Measurements from ENCODE around the gene RND3. TPM values are rescaled to one million over a fixed set of nuclear protein-coding genes. Genes with fewer than 3 reads are reported as not detected.

The RND3 gene
- total RNA-seq, 4 donors from 2014 or later = 41.3 to 214 (median 103) TPM

DNA sequence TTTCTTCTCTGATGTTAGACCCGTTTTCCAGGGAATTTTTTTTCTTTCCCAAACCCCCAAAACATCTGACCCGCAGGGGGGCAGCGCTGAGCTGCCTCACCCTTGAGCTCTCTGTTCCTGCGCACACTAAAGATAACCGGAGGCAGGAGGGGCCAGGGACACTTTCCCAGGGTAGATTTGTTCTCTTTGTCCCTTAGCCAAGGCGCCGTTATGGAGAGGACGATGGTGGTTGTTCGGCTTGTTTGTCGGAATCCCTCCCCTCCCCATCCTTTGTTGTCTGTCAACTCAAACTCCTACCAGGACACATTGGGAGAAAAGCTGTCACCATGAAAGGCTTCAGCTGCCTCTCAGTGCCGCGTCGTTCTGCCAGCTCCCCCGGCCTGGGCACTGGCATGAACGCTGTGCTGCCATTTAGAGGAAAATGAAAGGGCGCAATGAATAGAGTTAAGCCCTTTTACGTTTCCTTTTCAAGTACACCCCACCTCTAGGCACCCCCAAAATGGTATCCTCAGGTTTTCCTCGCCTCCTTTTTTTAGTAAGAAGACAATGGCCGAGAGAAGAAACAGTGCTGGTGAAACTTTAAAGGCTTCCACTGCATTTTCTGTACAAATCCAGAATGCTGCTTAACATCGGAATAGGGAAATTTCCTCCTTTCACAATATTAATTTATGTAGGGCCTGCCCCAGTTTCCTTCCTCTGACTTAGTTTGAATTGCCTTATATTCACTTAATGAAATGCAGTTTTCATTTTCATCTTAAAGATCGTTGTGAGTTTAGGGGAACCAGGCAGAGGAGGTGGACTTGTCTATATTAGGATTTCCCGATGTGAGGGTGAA lies 62.1 kb downstream of the RND3 start:
- DNase-seq (ENCODE audit: low spot score) (no peak), ATAC-seq (ENCODE audit: low FRiP score) (no peak)
- TF ChIP-seq, protein P1, sequence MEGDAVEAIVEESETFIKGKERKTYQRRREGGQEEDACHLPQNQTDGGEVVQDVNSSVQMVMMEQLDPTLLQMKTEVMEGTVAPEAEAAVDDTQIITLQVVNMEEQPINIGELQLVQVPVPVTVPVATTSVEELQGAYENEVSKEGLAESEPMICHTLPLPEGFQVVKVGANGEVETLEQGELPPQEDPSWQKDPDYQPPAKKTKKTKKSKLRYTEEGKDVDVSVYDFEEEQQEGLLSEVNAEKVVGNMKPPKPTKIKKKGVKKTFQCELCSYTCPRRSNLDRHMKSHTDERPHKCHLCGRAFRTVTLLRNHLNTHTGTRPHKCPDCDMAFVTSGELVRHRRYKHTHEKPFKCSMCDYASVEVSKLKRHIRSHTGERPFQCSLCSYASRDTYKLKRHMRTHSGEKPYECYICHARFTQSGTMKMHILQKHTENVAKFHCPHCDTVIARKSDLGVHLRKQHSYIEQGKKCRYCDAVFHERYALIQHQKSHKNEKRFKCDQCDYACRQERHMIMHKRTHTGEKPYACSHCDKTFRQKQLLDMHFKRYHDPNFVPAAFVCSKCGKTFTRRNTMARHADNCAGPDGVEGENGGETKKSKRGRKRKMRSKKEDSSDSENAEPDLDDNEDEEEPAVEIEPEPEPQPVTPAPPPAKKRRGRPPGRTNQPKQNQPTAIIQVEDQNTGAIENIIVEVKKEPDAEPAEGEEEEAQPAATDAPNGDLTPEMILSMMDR (IDR thresholded peaks at IDR 0.05) = no peak

DNA sequence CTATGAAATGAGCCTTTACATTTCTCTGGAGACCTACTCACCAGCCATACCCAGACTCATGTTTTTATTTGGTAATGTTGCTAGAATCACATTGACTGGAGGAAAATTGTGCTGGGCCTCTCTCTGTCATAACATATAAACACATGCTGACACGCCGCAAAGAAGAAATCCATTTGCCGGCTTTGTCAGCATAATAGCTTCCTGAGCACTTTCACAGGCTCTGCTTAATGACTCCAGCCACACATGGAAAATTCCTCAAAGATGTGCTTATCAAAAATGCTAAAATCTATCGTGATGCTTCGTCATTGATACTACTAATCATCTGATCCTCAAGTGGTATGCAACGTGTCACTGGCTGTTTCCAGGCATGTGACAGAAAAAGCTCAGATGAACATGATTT lies 63.1 kb downstream of the RND3 start:
- ATAC-seq (ENCODE audit: low FRiP score) (no peak), DNase-seq (ENCODE audit: low spot score) (no peak)
- TF ChIP-seq, protein P1 (IDR thresholded peaks at IDR 0.05) = no peak

DNA sequence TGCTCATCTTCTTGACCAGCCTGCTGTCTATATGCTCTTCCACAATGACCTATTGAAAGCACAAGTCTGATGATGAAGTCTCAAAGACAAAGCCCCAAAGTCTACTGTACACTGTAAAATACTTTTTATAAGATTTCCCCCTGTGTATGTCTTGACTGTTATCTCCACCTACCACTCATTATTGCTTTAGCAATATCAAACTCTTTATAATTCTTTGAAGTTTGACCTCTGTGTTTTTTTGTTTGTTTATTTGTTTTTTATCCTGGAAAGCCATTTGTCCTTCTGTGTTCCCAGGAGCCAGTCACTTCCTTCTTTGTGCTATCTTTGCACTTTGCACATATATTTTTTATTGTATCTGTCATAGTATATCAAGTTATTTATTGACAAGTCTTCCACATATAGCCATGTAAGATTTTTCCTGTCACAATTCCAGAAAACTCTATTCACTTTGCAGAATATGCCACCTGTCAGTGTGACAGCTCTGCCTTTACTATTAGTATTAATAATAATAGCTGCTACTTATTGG lies 66.3 kb downstream of the RND3 start:
- DNase-seq (ENCODE audit: low spot score) = no peak
- ATAC-seq (ENCODE audit: low FRiP score) = no peak
- TF ChIP-seq, protein P1 (IDR thresholded peaks at IDR 0.05) = no peak

- TF ChIP-seq, protein P1 (IDR thresholded peaks at IDR 0.05) = no peak
- ATAC-seq (ENCODE audit: low FRiP score) (no peak), DNase-seq (ENCODE audit: low spot score) (no peak)
Measured at GRCh38 chr2:150418916-150419315, 68.6 kb downstream of the RND3 start.
